Measurements from ENCODE around the gene OR5K3.
"Not testable (repeated sequence)": the region's sequence is repeated elsewhere in the genome, so short reads cannot be mapped to it uniquely, and the experiment has no call there.

Gene OR5K3, protein sequence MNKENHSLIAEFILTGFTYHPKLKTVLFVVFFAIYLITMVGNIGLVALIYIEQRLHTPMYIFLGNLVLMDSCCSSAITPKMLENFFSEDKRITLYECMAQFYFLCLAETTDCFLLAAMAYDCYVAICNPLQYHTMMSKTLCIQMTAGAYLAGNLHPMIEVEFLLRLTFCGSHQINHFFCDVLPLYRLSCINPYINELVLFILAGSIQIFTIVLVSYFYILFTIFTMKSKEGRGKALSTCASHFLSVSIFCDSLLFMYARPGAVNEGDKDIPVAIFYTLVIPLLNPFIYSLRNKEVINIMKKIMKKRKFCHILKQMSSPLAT

DNA sequence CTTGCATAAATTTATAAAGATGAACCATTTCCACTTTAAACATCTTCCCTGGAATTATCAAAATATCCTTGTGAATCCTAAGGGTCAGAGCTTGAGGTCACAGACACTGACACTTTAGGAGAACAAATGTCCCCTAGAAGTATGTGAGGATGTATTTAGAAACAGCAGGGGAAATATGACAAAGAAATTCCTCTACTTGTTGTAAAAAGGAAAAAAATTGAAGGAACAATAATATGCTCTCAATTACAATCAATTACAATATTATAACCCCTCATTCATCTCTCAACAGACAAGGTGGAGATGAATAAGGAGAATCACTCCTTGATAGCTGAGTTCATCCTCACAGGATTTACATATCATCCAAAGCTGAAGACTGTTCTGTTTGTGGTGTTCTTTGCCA is at the start of gene OR5K3:
OR5K3 (plus strand) TSS at position 301 of the 400 bp plus-strand sequence; CDS start at position 301, 0 bp downstream.
- DNase-seq: no peak

DNA sequence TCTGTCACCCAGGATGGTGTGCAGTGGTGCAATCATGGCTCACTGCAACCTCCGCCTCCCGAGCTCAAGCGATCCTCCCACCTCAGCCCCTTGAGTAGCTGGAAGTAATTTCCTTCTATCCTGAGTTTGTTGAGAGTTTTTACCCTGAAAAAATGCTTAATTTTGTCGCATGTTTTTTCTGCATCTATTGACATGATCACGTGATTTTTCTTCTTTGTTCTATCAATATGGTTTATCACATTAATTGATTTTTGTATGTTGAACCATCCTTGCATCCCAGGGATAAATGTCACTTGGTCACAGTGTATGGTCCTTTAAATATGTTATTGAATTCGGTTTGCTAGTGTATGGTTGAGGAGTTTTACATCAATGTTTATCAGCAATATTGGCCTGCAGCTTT is 48.7 kb upstream of the OR5K3 start:
- DNase-seq: no peak

DNA sequence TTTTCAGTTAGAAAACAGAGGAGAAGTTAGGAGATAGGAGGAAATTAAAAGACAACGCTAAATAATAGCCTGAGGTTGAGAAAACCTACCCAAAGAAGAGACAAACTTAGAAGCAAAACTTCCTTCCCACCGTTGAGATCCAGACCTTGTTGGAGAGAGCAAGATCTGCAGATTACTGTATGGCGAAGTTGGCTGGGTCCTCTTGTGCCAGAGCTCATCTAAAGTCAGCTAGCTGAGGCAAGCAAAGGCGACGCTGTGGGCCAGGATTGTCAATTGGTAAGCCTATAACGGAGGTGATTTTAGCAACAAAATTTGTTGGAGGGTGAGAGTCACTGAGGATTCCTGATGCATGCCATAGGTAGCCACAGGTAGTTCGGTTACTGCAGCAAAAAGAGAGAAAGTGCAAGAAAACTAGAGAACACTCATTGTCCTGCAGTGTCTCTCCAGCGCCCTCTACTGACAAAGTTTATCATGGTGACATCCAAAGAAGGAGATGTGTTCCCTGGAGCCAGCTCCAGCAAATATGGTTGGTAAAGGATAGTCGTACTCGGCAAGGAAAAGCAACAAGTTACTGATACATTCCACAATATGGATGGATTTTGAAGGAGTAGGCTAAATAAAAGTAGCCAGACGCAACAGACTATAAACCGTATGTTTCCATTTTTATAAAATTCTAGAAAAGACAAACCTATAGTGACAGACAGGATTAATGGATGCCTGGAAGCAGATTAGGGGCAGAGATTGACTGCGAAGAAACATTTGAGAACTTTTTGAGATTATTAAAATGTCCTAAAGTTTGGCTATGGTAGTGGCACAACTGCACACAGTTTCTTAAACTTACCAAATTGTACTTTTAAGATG is 46.6 kb upstream of the OR5K3 start:
- DNase-seq: peak; percentile 53

DNA sequence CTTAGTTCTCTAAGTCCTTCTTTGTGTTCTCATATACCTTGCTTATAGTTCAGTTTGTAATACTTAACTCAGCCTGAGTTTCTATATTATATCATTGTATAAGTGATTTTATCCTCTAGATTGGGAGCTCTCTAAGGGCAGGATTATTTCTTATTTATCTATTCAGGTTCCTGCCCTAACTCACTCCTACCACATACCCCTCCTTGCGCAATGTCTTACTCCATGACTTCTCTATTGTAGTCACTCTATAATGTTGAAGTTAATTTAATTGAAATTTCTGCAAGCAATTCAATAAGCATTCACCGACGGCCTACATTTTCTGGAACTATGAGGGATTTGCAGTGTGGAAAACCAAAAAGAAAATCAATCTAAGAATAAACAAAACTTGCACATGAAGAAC is 40.4 kb upstream of the OR5K3 start:
- no peak for DNase-seq

DNA sequence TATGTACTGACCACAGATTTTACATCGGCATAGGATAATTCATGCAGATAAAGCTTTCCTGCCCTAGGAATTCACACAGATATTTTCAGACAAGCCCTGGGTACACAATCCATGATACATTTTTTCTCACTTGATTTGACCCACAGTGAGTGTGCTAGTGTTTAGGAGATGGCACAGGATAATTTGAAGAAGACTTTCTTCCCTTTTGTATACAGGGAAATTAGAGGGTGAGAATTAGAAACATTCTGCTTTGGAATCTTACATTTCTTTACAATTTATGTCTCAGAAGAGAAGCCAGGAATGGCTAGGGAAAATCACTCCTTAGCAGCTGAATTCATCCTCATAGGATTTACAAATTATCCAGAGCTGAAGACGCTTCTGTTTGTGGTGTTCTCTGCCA is 36.9 kb upstream of the OR5K3 start, which contains the start of gene OR5K4:
OR5K4 (plus strand) TSS at position 301 of the 400 bp plus-strand sequence; CDS start at position 301, 0 bp downstream.
- DNase-seq: no peak

DNA sequence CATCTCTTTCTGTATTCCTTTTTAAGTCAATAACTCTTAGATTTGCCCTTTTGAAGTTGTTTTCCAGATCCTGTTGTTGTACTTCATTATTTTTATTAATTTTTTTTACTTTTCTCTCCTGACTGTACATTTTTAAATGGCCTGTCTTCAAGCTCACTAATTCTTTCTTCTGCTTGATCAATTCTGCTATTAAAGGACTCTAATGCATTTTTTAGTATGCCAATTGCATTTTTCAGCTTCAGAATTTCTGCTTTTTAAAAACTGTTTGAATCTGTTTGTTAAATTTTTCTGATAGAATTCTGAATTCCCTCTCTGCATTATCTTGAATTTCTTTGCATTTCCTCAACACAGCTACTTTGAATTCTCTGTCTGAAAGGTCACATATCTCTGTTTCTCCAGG is 31.2 kb upstream of the OR5K3 start:
- no peak for DNase-seq

DNA sequence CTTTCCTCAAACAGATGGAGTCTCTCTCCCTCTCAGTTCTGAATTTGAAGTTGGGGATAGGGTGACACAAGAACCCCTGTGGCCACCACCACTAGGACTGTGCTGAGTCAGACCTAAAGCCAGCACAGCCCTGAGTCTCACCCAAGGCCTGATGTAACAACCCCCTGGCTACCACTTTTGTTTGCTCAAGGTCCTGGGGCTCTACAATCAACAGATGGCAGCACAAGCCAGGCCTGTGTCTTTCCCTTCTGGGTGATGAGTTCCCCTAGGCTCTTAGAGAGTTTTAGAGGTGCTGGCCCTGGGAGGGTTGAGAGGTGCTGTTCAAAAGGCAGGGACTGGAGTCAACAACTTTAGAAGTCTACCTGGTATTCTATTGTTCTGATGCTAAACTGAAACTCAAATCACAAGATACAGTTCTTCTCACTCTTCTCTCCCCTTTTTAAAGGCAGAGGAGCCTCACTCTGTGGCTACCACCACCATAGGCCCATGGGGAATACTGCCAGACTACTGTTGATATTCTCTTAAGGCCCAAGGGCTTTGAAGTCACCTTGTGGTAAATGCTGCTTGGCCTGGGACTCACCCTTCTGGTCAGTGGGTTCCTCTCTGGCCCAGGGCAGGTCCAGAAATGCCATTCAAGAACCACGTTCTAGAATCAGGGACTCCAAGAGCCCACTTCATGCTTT is 30.3 kb upstream of the OR5K3 start:
- DNase-seq: peak; percentile 18

DNA sequence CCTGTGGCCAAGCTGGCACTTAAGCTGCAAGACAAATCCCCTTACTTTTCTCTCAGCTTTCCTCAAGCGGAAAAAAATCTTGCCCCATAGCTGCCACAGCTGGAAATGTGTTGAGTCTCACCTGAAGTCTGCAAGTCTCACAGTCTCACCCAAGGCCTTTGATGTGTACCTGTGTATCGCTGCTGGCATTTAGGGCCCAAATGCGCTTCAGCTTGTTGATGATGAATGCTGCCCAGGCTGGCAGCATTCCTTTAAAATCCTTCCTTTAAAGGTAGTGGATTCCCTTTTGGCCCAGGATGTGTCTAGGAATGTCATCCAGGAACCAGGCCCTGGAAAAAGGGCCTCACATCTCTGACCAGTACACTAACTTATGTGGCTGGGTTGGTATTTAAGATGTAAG is 29.8 kb upstream of the OR5K3 start:
- DNase-seq: no peak

DNA sequence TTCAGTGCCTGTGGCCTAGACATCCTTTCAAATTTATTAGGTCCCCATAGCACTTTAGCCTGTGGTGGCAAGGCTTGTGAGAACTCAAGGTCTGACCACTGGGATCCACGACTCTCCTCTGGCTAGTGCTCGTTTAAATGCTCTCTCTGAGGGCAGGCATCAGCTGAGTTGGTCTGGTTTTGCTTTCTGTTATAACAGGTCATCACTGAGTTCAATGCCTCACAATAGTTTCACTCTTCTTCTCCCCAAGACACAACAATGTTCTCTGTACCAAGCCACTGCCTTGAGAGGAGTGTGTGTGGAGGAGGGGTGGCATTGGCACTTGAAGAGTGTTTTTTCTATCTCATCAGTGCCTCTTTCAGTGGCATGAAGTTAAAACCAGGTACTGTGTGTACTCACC is 29.2 kb upstream of the OR5K3 start:
- no peak for DNase-seq

DNA sequence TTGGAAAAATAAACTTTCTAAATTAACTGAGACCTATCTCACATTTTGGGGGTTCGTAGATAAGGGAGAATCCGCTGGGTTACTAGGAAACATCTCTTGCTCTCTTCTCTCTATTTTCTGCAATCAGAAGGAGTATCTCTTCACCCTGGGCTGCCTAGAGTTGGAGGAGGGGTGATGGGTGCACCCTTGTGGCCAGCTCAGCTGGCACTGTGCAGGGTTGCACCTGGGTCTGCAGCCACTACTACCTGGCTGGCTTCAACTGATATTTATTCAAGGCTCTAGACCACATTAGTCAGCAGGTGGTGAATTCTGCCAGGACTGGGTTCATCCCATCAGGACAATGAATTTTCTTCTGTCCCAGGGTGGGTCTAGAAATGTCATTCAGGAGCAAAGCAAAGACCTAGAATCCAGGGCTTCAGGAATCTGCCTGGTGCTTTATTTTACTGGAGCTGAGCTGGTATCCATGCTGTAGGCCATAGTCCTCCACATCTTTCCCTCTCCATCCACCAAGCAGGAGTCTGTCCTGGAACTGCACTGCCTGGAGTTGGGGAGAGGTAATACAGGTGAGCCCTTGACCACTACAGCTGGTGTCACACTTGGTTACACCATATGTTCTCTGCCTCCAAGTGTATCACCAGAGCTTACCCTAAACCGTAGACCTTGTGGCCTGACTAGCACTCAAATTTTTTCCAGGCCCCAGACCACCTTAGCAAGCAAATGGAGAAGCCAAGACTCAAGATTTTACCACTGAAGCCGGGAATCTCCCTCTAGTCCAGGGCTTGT is 22.8 kb upstream of the OR5K3 start:
- no peak for DNase-seq

DNA sequence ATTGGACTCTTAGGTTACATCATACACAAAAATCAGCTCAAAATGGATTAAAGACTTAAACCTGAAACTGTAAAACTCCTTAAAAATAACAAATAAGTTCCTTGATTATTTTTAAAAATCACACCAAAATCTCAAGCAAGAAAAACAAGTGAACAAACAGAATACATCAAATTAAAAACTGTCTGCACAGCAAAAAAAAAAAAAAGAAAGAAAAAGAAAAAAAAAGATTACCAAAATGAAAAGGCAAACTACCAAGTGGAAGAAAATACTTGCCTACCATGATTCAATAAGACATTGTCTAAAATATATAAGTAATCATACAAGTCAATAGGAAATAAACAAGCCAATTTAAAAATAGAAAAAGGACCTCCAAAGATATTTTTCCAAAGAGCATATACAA is 19.3 kb upstream of the OR5K3 start:
- DNase-seq: no peak

DNA sequence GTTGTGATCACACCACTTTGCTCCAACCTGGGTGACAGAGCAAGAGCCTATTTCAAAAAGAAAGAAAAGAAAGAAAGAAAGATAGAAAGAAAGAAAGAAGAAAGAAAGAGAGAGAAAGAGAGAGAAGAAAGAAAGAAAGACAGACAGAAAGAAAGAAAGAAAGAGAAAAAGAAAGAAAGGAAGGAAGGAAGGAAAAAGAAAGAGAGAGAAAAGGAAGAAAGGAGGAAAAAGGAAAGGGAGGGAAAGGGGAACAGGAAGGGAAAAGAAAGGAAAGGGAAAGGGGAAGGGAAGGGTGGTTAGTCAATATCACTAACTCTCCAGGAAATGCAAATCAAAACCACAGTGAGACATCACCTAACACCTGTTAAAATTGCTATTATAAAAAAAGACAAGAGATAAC is 18.6 kb upstream of the OR5K3 start:
- no peak for DNase-seq

DNA sequence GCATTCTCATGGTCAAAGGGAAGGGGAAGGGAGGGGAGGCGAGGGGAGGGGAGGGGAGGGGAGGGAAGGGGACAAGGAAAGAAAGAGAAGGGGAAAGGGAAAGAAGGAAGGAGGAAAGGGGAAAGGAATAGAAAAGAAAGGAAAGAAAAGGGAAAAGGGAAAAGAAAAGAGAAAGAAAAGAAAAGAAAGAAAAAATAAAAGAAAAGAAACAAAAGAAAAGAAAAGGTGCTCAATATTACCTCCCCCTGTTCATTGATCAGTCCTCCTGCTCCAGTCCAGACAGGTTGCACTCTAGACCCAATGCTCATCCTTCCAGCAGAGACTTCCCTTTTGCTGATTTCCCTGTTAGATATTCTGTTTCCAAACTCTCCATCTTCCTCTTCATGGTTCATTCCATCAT is 18.0 kb upstream of the OR5K3 start:
- no peak for DNase-seq

DNA sequence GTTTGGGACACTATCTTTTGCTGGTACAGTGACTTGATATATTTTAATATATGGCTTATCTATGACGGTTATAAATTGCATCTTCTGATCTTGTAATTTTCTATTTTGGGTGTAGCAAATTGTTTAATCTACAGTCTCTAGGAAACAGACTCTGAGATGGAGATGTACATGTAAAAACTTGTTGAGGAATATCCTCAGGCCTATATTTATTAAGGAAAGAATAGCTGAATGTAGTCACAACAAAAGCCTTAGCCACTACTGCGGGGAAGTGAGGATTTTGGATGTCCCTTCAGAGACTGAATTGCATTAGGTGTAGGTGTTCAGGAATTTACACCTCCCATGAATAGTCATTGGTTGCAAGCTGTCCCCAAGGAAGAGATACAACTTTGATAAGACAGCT is 13.8 kb upstream of the OR5K3 start:
- DNase-seq: no peak

DNA sequence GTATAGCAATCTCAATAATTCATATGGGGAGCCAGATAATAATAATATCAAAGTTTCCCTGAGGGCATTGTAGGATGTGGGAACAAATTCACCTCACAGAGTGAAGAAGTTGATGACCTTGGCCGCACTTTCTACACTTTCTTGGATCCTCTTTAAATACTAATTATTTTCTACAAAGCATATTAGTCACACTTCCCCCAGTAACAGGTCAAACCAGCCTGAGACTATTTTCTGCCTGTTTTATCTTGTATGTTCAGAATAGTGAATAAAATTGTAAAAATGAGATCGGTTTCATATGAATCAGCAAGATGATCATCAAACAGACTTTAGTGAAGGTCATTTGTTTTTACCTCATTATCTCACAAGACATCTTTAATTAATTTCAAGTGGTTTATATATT is 2.3 kb upstream of the OR5K3 start:
- DNase-seq: no peak

DNA sequence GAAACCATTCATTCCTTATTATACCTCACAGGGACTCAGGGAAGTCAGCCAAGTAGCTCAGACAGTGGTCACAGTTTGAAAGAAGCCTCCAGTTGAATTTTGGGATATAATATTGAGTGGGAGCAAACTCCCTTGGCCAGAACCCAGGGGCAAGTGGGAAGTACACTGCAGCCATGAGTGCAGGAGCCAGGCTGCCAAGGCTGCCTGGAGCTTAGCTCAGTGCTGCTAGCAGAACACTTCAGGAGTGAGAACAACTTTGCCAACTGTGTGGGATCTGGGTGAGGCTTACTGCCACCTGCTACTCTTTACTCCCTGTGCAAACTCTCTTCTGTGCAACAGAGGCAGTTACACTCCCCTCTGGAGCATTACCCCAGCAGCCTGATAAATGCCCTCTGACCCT is 4.6 kb downstream of the OR5K3 start:
- no peak for DNase-seq

DNA sequence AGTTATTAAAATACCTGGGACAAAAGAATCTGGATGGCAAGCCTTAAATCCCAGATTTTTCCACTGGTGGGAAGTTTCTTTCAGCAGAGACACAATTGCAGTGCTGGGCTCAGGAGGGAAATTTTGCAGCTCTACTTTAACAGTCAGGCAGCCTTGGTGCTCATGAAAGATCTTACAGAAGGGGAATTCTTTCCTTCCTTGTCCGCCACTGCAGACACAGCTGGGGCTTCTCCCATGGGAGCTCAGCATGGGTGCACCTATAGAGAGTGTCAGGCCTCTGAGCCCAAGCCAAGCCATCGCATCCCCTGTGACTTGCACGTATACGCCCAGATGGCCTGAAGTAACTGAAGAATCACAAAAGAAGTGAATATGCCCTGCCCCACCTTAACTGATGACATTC is 6.0 kb downstream of the OR5K3 start:
- DNase-seq: not testable (repeated sequence)

DNA sequence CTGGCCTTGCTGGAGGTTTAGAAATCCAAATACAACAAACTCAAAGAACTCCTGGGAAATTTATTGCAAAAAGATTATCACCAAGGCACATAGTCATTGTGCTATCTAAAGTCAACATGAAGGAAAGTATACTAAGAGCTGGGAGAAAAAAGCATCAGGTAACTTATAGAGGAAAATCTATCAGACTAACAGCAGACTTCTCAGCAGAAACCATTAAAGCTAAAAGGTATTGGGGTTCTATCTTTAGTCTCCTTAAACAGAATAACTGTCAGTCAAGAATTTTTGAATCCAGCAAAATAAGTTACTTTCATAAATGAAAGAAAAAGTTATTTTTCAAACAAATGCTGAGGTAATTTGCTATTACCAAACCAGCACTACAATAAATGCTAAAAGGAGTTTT is 8.0 kb downstream of the OR5K3 start:
- DNase-seq: no peak

DNA sequence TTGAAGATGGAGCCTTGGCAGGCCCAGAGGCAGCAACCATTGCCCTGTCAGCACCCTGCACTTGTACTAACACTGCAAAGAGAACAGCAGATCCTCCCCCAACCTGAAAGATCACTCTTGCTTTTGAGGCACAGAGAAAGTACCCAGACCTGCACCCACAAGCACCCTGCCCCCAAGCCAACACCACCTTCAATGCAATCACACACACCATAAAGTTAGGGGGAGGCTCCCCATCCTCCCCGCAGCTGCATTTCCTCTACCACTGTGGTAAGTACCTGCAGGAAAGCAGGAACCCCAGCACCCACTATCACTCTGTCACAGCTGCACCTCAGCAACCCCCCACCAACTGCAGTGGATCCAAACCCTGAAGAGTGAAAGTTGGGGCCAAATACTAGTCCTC is 12.0 kb downstream of the OR5K3 start:
- DNase-seq: no peak

DNA sequence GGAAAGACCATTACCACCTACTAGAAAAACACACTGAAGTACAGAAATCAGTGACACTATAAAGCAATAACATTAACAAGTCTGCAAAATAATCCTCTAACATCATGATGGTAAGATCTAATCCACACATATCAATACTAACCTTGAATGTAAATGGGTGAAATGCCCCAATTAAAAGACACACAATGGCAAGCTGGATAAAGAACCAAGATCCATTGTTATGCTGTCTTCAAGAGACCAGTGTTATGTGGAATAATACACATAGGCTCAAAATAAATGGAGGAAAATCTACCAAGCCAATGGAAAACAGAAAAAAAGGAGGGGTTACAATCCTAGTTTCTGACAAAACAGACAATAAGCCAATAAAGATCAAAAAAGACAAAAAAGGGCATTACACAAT is 13.5 kb downstream of the OR5K3 start:
- DNase-seq: no peak

DNA sequence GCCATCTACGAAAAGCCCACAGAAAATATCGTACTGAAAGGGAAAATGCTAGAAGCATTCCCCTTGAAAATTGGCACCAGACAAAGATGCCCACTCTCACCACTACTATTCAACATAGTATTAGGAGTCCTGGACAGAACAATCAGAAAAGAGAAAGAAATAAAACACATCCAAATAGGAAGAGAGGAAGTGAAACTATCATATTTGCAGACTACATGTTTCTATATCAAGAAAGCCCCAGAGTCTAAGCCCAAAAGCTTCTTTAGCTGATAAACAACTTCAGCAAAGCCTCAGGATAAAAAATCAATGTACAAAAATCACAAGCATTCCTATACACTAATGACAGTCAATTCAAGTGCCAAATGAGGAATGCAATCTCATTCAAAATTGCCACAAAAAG is 15.6 kb downstream of the OR5K3 start:
- DNase-seq: no peak

DNA sequence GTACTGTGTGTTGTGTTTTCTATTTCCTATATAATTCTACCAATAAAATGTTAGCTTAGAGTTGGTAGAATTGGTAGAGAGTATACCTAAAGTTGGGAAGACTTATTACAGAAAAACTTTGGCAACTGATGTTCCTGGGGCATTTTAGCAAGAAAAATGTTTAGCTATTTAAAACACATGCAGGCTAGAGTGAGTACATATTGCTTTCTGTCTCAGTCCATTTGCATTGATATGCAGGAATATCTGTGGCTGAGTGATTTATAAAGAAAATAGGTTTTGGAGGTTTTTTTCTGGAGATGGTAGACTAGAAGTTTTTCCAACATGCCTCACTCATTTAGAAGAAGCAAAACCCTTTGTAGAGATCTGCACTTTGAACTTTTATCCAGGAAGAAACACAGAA is 42.1 kb downstream of the OR5K3 start:
- DNase-seq: no peak

DNA sequence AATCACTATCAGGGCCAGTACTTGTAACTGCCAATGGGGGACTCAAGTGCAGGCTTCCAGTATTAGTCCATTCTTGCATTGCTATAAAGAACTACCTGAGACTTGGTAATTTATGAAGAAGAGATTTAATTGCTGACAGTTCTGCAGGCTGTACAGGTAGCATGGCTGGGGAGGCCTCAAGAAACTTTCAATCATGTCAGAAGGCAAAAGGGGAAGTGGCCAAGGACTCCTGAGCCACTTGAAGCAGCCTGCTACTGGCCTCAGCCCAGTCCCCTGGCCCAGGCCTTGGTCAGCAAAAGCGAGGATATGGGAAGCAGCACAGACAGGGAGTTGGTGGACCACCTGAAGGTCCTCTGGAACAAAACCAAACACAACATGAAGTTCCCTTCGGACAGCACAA is 43.3 kb downstream of the OR5K3 start:
- DNase-seq: no peak
